PC-3 (cell line): ENCODE measurements around the gene CARNS1. TPM values are rescaled to one million over a fixed set of nuclear protein-coding genes. Genes with fewer than 3 reads are reported as not detected.
"Not testable (repeated sequence)": the region's sequence is repeated elsewhere in the genome, so short reads cannot be mapped to it uniquely, and the experiment has no call there.

Experiments
- ATAC-seq: fragments of 200-7000 bp; cut with Tn5 transposase; 2 replicates; pipeline ENCODE4 v1.9.1; 2020; ENCODE audit warnings: mild to moderate bottlenecking, moderate library complexity
- BruUV-seq: library from RNA; stranded (reverse); fragments of 400-500 nt; replicated peaks from 2 replicates; lab custom pipeline; 2021; lab: Mats Ljungman, UMichigan
- CTCF ChIA-PET: fragments of 300-600 bp; sonication (Branson Sonifier 250); formaldehyde crosslinking; loops from one replicate; lab custom pipeline; 2022; ENCODE audit warnings: antibody characterized with exemption; lab: Charles Lee
- POLR2A ChIA-PET: fragments of 300-600 bp; sonication (Branson Sonifier 250); formaldehyde crosslinking; loops from one replicate; lab custom pipeline; 2022; ENCODE audit warnings: antibody characterized with exemption; ENCODE audit not compliant: unreplicated experiment; lab: Charles Lee
- DNase-seq: peaks from one replicate; pipeline ENCODE4 v3.0.0-alpha.2; 2015
- H2AFZ ChIP-seq: fragments of 300-600 bp; sonication (generic); 2 replicates; pipeline ENCODE4 v1.6.0; 2016; ENCODE audit warnings: antibody characterized with exemption, low read length
- H3F3A ChIP-seq: fragments of 300-600 bp; sonication (generic); one replicate; pipeline ENCODE4 v1.6.0; 2017; ENCODE audit warnings: antibody characterized with exemption, low read length, control low read depth, mild to moderate bottlenecking; ENCODE audit not compliant: unreplicated experiment
- H3K27ac ChIP-seq: fragments of 300-600 bp; sonication (generic); 2 replicates; pipeline ENCODE4 v1.5.1; 2016; ENCODE audit warnings: mild to moderate bottlenecking, low read length
- H3K27me3 ChIP-seq: fragments of 300-600 bp; sonication (generic); 2 replicates; pipeline ENCODE4 v1.6.1; 2016; ENCODE audit warnings: low read length, mixed read lengths
- H3K36me3 ChIP-seq: fragments of 300-600 bp; sonication (generic); 2 replicates; pipeline ENCODE4 v1.6.1; 2016; ENCODE audit warnings: low read depth, mixed run types, low read length, mixed read lengths
- H3K4me1 ChIP-seq: fragments of 300-600 bp; sonication (generic); 2 replicates; pipeline ENCODE4 v1.5.1; 2016; ENCODE audit warnings: low read length; ENCODE audit not compliant: insufficient read depth
- H3K4me2 ChIP-seq: fragments of 300-600 bp; sonication (generic); 2 replicates; pipeline ENCODE4 v1.6.0; 2016; ENCODE audit warnings: low read length
- H3K4me3 ChIP-seq: fragments of 300-600 bp; sonication (generic); 2 replicates; pipeline ENCODE4 v1.5.1; 2016; ENCODE audit warnings: mild to moderate bottlenecking, low read length, mixed read lengths
- H3K79me2 ChIP-seq: fragments of 300-600 bp; sonication (generic); 2 replicates; pipeline ENCODE4 v1.6.1; 2017; ENCODE audit warnings: low read length, mixed read lengths
- H3K9ac ChIP-seq: fragments of 300-600 bp; sonication (generic); 2 replicates; pipeline ENCODE4 v1.6.0; 2016; ENCODE audit warnings: mild to moderate bottlenecking, low read length
- H3K9me2 ChIP-seq: fragments of 300-600 bp; sonication (generic); replicated peaks from 2 replicates; pipeline ENCODE4 v1.6.1; 2016; ENCODE audit warnings: mixed run types, low read length, mixed read lengths
- H3K9me3 ChIP-seq: fragments of 300-600 bp; sonication (generic); 2 replicates; pipeline ENCODE4 v1.6.1; 2016; ENCODE audit warnings: low read length, mixed read lengths
- H4K20me1 ChIP-seq: fragments of 300-600 bp; sonication (generic); 2 replicates; pipeline ENCODE4 v1.6.1; 2016; ENCODE audit warnings: low read length, mixed read lengths
- EZH2 ChIP-seq: fragments of 300-600 bp; sonication (generic); IDR thresholded peaks from one replicate; pipeline ENCODE4 v1.6.1; 2017; ENCODE audit warnings: antibody characterized with exemption, mild to moderate bottlenecking, low read length; ENCODE audit not compliant: unreplicated experiment
- EZH2phosphoT487 ChIP-seq: fragments of 300-600 bp; sonication (generic); IDR thresholded peaks from 2 replicates; pipeline ENCODE4 v1.6.1; 2018; ENCODE audit warnings: mild to moderate bottlenecking, antibody characterized with exemption, low read length, borderline replicate concordance
- intact Hi-C: fragments of 100-400 bp; cut with micrococcal nuclease; formaldehyde crosslinking; loops from 2 replicates; pipeline ENCODE4 v1.9.0; 2023
- total RNA-seq: library from RNA; depleted of rRNA; stranded (reverse); fragments of >200 nt; gene quantifications from 2 replicates; pipeline ENCODE4 v1.2.3, GENCODE V29; 2014
- TF ChIP-seq, protein P1 (sequence below): fragments of 300-600 bp; sonication (generic); conservative IDR thresholded peaks from 2 replicates; pipeline ENCODE4 v1.5.1; 2017; ENCODE audit warnings: antibody characterized with exemption, low read depth, mild to moderate bottlenecking, low read length

Gene CARNS1
- total RNA-seq, 1 experiment from 2014 or later = 0.22 TPM

DNA sequence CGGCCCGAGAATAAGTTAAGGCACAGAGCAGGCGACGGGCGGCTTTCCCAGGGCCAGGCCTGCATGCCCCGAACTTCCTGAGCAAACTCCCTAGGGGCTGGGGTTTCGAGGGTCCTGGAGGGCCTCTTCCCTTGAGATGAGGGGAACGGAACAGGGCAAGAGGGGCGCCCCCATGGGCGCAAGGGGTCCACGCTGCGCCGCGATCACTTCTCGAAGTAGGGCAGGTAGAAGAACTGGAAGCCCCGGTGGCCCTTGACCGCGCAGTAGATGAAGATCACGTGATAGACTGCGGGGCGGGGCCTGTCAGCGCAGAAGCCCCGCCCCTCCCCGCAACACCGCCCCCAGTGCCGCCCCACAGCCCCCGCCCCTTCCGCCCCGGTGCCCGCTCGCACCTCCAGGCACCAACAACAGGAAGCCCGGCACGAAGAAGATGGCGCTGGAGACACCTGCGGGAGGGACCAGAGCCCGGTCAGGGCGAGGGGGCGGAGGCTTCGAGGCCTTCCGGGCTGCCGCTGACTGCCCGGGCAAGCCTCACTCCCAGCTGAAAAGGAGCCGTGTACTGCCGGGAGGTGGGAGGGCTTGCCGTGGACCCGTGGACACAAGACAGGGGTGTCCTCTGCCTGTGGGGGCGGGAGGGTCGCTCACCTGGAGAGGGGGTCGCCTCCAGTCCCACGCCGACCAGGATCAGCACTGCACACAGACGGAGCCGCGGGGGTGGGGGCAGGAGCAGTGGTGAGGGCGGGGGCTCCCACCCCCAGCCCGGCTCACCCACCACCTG is 49.1 kb downstream of the CARNS1 start:
- no peaks in the 10 kb centered on the region for H4K20me1 ChIP-seq
- H3K9me2 ChIP-seq = no peaks in the 10 kb centered on the region
- TSS peak; percentile 62 for BruUV-seq
- H3K4me3 ChIP-seq = peak overlapping the region; percentile 75
- H3F3A ChIP-seq = peaks cover 13% of the 10 kb centered on the region
- H3K4me1 ChIP-seq = peaks cover 40% of the 10 kb centered on the region
- no peaks in the 10 kb centered on the region for H3K27me3 ChIP-seq
- ATAC-seq (peak; percentile 55), DNase-seq (peak; percentile 93)
- no peaks in the 10 kb centered on the region for H3K36me3 ChIP-seq
- CTCF ChIA-PET = no interaction called here
- TF ChIP-seq, protein P1, sequence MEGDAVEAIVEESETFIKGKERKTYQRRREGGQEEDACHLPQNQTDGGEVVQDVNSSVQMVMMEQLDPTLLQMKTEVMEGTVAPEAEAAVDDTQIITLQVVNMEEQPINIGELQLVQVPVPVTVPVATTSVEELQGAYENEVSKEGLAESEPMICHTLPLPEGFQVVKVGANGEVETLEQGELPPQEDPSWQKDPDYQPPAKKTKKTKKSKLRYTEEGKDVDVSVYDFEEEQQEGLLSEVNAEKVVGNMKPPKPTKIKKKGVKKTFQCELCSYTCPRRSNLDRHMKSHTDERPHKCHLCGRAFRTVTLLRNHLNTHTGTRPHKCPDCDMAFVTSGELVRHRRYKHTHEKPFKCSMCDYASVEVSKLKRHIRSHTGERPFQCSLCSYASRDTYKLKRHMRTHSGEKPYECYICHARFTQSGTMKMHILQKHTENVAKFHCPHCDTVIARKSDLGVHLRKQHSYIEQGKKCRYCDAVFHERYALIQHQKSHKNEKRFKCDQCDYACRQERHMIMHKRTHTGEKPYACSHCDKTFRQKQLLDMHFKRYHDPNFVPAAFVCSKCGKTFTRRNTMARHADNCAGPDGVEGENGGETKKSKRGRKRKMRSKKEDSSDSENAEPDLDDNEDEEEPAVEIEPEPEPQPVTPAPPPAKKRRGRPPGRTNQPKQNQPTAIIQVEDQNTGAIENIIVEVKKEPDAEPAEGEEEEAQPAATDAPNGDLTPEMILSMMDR = no peak
- TF ChIP-seq EZH2 (no peak), EZH2phosphoT487 (no peak)
- intact Hi-C loops = loop anchor here (1.0 to 5.0 kb wide), 3 partner anchors 21 to 42 kb away; partner anchors contain the start of genes CORO1B and RPS6KB2
- no peaks in the 10 kb centered on the region for H3K9me3 ChIP-seq
- POLR2A ChIA-PET = no interaction called here
- H3K27ac ChIP-seq = peak overlapping the region; percentile 97
- peak overlapping the region; percentile 95 for H3K4me2 ChIP-seq
- H2AFZ ChIP-seq = peak overlapping the region; percentile 58
- peaks cover 28% of the 10 kb centered on the region for H3K79me2 ChIP-seq
- peak overlapping the region; percentile 94 for H3K9ac ChIP-seq

DNA sequence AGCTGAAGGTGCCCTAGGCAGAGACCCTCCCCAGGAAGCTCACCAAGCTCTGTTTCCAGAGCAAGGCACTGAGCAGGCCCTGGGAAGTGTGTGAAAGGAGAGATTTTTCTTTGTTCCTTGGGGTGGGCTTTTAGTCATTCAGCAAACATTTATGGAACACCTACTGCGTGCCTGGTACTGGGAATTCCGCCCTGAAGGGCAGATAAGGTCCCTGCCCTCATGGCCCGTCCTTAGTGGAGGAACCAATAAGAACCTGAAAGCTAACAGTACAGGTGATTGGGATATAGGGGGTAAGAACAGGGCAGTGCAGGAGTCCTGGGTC is 49.7 kb downstream of the CARNS1 start:
- Histone ChIP-seq H3F3A (peaks cover 13% of the 10 kb centered on the region), H3K9ac (peak overlapping the region; percentile 94), H3K4me1 (peaks cover 41% of the 10 kb centered on the region), H3K9me3 (no peaks in the 10 kb centered on the region), H3K27ac (peak overlapping the region; percentile 97), H3K4me2 (peak overlapping the region; percentile 95), H4K20me1 (no peaks in the 10 kb centered on the region), H2AFZ (peak overlapping the region; percentile 51), H3K9me2 (no peaks in the 10 kb centered on the region), H3K27me3 (no peaks in the 10 kb centered on the region), H3K4me3 (peak overlapping the region; percentile 75), H3K36me3 (no peaks in the 10 kb centered on the region), H3K79me2 (peaks cover 28% of the 10 kb centered on the region)
- TF ChIP-seq EZH2 (no peak), EZH2phosphoT487 (no peak)
- TF ChIP-seq, protein P1 = no peak
- intact Hi-C loops = loop anchor here (5.0 kb wide), 1 partner anchor 38 kb away; the partner anchor contains the start of gene RPS6KB2
- ATAC-seq (peak; percentile 1; the same call in 1 of the 2 replicates), DNase-seq (peak; percentile 81)
- CTCF ChIA-PET = no interaction called here
- BruUV-seq = no TSS peak
- POLR2A ChIA-PET = no interaction called here

DNA sequence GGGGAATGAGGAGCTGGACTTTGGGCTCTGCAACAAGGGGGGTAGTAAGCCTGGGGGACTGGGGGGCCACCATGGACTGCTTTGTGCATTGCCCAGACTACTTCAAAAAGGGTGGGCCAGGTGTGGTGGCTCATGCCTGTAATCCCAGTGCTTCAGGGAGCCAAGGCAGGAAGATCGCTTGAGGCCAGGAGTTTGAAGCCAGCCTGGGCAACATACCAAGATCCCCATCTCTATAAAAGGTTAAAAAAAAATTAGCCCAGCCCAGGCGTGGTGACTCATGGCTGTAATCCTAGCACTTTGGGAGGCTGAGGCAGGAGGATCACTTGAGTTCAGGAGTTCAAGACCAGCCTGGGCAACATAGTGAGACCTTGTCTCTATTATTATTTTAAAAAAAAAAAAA is 50.1 kb downstream of the CARNS1 start:
- H3K27me3 ChIP-seq, H3K36me3 ChIP-seq, H4K20me1 ChIP-seq, H3K9me3 ChIP-seq, H3K9me2 ChIP-seq, BruUV-seq, H2AFZ ChIP-seq, POLR2A ChIA-PET, ATAC-seq, CTCF ChIA-PET: not testable (repeated sequence)
- intact Hi-C loops = loop anchor here (5.0 kb wide), 1 partner anchor 38 kb away; the partner anchor contains the start of gene RPS6KB2
- peak; percentile 78 for DNase-seq
- Histone ChIP-seq H3K4me3 (peak overlapping the region; percentile 75), H3K9ac (peak overlapping the region; percentile 94), H3K79me2 (peaks cover 28% of the 10 kb centered on the region), H3K27ac (peak overlapping the region; percentile 97), H3K4me2 (peak overlapping the region; percentile 95), H3K4me1 (peaks cover 41% of the 10 kb centered on the region), H3F3A (peaks cover 13% of the 10 kb centered on the region)
